GM23248 (cell line): ENCODE data around the gene SESTD1. TPM values are rescaled to one million over a fixed set of nuclear protein-coding genes. Genes with fewer than 3 reads are reported as not detected.

Experiments used
- DNase-seq: peaks from one replicate; pipeline ENCODE4 v3.0.0-alpha.2; 2015
- H2AFZ ChIP-seq: fragments of 200-600 bp; sonication (generic); 2 replicates; pipeline ENCODE4 v1.6.1; 2016; ENCODE audit warnings: antibody characterized with exemption
- H3F3A ChIP-seq: fragments of 200-600 bp; sonication (generic); 2 replicates; pipeline ENCODE4 v1.6.1; 2016; ENCODE audit warnings: mild to moderate bottlenecking, antibody characterized with exemption, mixed run types; ENCODE audit not compliant: insufficient read depth
- H3K27ac ChIP-seq: fragments of 200-600 bp; sonication (generic); 2 replicates; pipeline ENCODE4 v1.5.1; 2016; ENCODE audit warnings: mild to moderate bottlenecking
- H3K27me3 ChIP-seq: fragments of 200-600 bp; sonication (generic); replicated peaks from 2 replicates; pipeline ENCODE4 v1.6.1; 2016; ENCODE audit warnings: mild to moderate bottlenecking; ENCODE audit not compliant: insufficient read depth
- H3K36me3 ChIP-seq: fragments of 200-600 bp; sonication (generic); 2 replicates; pipeline ENCODE4 v1.6.1; 2016; ENCODE audit warnings: low read depth, mild to moderate bottlenecking
- H3K4me1 ChIP-seq: fragments of 200-600 bp; sonication (generic); 2 replicates; pipeline ENCODE4 v1.6.1; 2016; ENCODE audit warnings: mild to moderate bottlenecking; ENCODE audit not compliant: insufficient read depth
- H3K4me2 ChIP-seq: fragments of 200-600 bp; sonication (generic); one replicate; pipeline ENCODE4 v1.6.1; 2016; ENCODE audit warnings: mild to moderate bottlenecking; ENCODE audit not compliant: unreplicated experiment
- H3K4me3 ChIP-seq: fragments of 200-600 bp; sonication (generic); 2 replicates; pipeline ENCODE4 v1.5.1; 2016; ENCODE audit warnings: mild to moderate bottlenecking
- H3K79me2 ChIP-seq: fragments of 200-600 bp; sonication (generic); 2 replicates; pipeline ENCODE4 v1.6.1; 2016; ENCODE audit warnings: mild to moderate bottlenecking; ENCODE audit not compliant: insufficient read depth
- H3K9ac ChIP-seq: fragments of 200-600 bp; sonication (generic); 2 replicates; pipeline ENCODE4 v1.6.1; 2016; ENCODE audit warnings: mild to moderate bottlenecking
- H3K9me2 ChIP-seq: fragments of 200-600 bp; sonication (generic); 2 replicates; pipeline ENCODE4 v1.6.1; 2016; ENCODE audit warnings: mixed run types, mild to moderate bottlenecking, moderate library complexity; ENCODE audit not compliant: insufficient read depth
- H3K9me3 ChIP-seq: fragments of 200-600 bp; sonication (generic); one replicate; pipeline ENCODE4 v1.6.1; 2017; ENCODE audit warnings: low read depth
- H4K20me1 ChIP-seq: fragments of 200-600 bp; sonication (generic); 2 replicates; pipeline ENCODE4 v1.6.0; 2016; ENCODE audit not compliant: insufficient read depth
- EZH2 ChIP-seq: fragments of 200-600 bp; sonication (generic); IDR thresholded peaks from 2 replicates; pipeline ENCODE4 v1.6.1; 2018; ENCODE audit warnings: antibody characterized with exemption, mild to moderate bottlenecking; ENCODE audit not compliant: insufficient read depth, poor library complexity, severe bottlenecking
- EZH2phosphoT487 ChIP-seq: fragments of 200-600 bp; sonication (generic); IDR thresholded peaks from 2 replicates; pipeline ENCODE4 v1.6.1; 2018; ENCODE audit warnings: antibody characterized with exemption, moderate library complexity, mild to moderate bottlenecking, low read depth; ENCODE audit not compliant: insufficient read depth
- WGBS, 2 experiments: methylation state at CpG; one replicate each; pipeline ENCODE4 v1.1.6; 2015 to 2017; ENCODE audit warnings: low lambda C conversion rate in 2 of 2, low coverage in 1 of 2; ENCODE audit errors: missing lambda C conversion rate in 2 of 2; 5-methylcytosine and 5-hydroxymethylcytosine counted together
- in situ Hi-C: fragments of 300-500 bp; cut with MboI; formaldehyde crosslinking; loops from 2 replicates; pipeline ENCODE4 v1.15.0; 2020
- polyA plus RNA-seq: library from polyadenylated mRNA; unstranded; fragments of >200 nt; fragmentation: Nextera tagmentation; extraction: Ambion mirVana; gene quantifications from 2 replicates; pipeline ENCODE4 v1.2.1, GENCODE V29; 2016
- total RNA-seq: library from RNA; depleted of rRNA; stranded (reverse); fragments of >200 nt; shearing (Covaris generic); gene quantifications from 2 replicates; pipeline ENCODE4 v1.2.3, GENCODE V29; 2014; rRNA removed

SESTD1 gene
- 22.5 and 28.3 TPM in 2 replicates for total RNA-seq
- polyA plus RNA-seq: 71.1 and 77.1 TPM in 2 replicates

GRCh38 chr2:179264368-179265081 lies at the start of gene SESTD1:
SESTD1 (minus strand) TSS chr2:179264832; CDS start chr2:179191841, 72,991 bp downstream.
- DNase-seq: peak; percentile 80
- 0 to 1% methylated on average over 5 to 71 of the region's 96 CpGs for WGBS, 2 experiments

GRCh38 chr2:179313057-179313456 lies 48.4 kb upstream of the SESTD1 start:
- Histone ChIP-seq H3K9me2 (no peaks in the 10 kb centered on the region), H3K79me2 (no peaks in the 10 kb centered on the region), H4K20me1 (no peaks in the 10 kb centered on the region), H3K4me2 (no peak overlapping the region), H2AFZ (no peak overlapping the region), H3K27me3 (no peaks in the 10 kb centered on the region), H3F3A (no peaks in the 10 kb centered on the region), H3K9me3 (no peaks in the 10 kb centered on the region), H3K36me3 (no peaks in the 10 kb centered on the region), H3K27ac (no peak overlapping the region), H3K4me1 (no peaks in the 10 kb centered on the region), H3K4me3 (no peak overlapping the region), H3K9ac (no peak overlapping the region)
- in situ Hi-C loops: no loop called here
- DNase-seq: no peak
- TF ChIP-seq EZH2phosphoT487: no peak

More at GRCh38 chr2:179264368-179265081, at the start of gene SESTD1:
- peaks cover 45% of the 10 kb centered on the region for H3K79me2 ChIP-seq
- 0 out of 2 replicates have a peak, but pooled peaks cover 7% of the 10 kb centered on the region for H4K20me1 ChIP-seq
- H3K9me3 ChIP-seq: no peaks in the 10 kb centered on the region
- no peak for TF ChIP-seq EZH2phosphoT487
- no peak for TF ChIP-seq EZH2
- no peaks in the 10 kb centered on the region for H3K27me3 ChIP-seq
- peak within 1 kb of the TSS; percentile 97 for H3K27ac ChIP-seq
- H3K4me2 ChIP-seq: peak within 1 kb of the TSS; percentile 94
- H3K9ac ChIP-seq: peak within 1 kb of the TSS; percentile 91
- no peaks in the 10 kb centered on the region for H3K36me3 ChIP-seq
- peaks cover 31% of the 10 kb centered on the region for H3F3A ChIP-seq
- in situ Hi-C loops: no loop called here
- H3K9me2 ChIP-seq: no peaks in the 10 kb centered on the region
- peak within 1 kb of the TSS; percentile 98 for H3K4me3 ChIP-seq
- peaks cover 53% of the 10 kb centered on the region for H3K4me1 ChIP-seq
- H2AFZ ChIP-seq: peak within 1 kb of the TSS; percentile 95

GRCh38 chr2:179311101-179311500 lies 46.5 kb upstream of the SESTD1 start:
- no peaks in the 10 kb centered on the region for H3K4me1 ChIP-seq
- H3K27ac ChIP-seq: no peak overlapping the region
- H3K27me3 ChIP-seq: no peaks in the 10 kb centered on the region
- H3K4me3 ChIP-seq: no peak overlapping the region
- DNase-seq: no peak
- WGBS, 2 experiments: 39 to 56% methylated on average over 1 of the region's 1 CpG
- no peaks in the 10 kb centered on the region for H3K9me2 ChIP-seq
- no peaks in the 10 kb centered on the region for H3K9me3 ChIP-seq
- no peaks in the 10 kb centered on the region for H4K20me1 ChIP-seq
- TF ChIP-seq EZH2phosphoT487 (no peak), EZH2 (no peak)
- H3F3A ChIP-seq: no peaks in the 10 kb centered on the region
- no peaks in the 10 kb centered on the region for H3K79me2 ChIP-seq
- H3K36me3 ChIP-seq: no peaks in the 10 kb centered on the region
- no peak overlapping the region for H3K4me2 ChIP-seq
- H3K9ac ChIP-seq: no peak overlapping the region
- H2AFZ ChIP-seq: no peak overlapping the region
- in situ Hi-C loops: no loop called here

- no peak for DNase-seq
- Histone ChIP-seq H2AFZ (no peak overlapping the region), H4K20me1 (no peaks in the 10 kb centered on the region), H3K4me2 (no peak overlapping the region), H3K27ac (no peak overlapping the region), H3K27me3 (no peaks in the 10 kb centered on the region), H3K36me3 (no peaks in the 10 kb centered on the region), H3K4me3 (no peak overlapping the region), H3F3A (no peaks in the 10 kb centered on the region), H3K4me1 (no peaks in the 10 kb centered on the region), H3K79me2 (no peaks in the 10 kb centered on the region), H3K9me2 (no peaks in the 10 kb centered on the region), H3K9ac (no peak overlapping the region), H3K9me3 (no peaks in the 10 kb centered on the region)
- in situ Hi-C loops: no loop called here
- WGBS, 2 experiments: 43 to 44% methylated on average over 5 of the region's 5 CpGs
- TF ChIP-seq EZH2phosphoT487 (no peak), EZH2 (no peak)
These were observed 43.2 kb upstream of the SESTD1 start for GRCh38 chr2:179307616-179308371.
